Loucy (cell line): ENCODE data around the gene OSBPL9.

Experiments used
- CTCF ChIP-seq: fragments of 200-600 bp; sonication (generic); conservative IDR thresholded peaks from 2 replicates; pipeline ENCODE4 v1.5.1; 2014; ENCODE audit warnings: mild to moderate bottlenecking, antibody characterized with exemption, low read length
- EZH2phosphoT487 ChIP-seq: fragments of 200-600 bp; IDR thresholded peaks from 2 replicates; pipeline ENCODE4 v1.6.1; 2018; ENCODE audit warnings: antibody characterized with exemption, mild to moderate bottlenecking, moderate library complexity, borderline replicate concordance

- TF ChIP-seq CTCF (no peak), EZH2phosphoT487 (no peak)
Measured at GRCh38 chr1:51790385-51790784, 173.5 kb downstream of the OSBPL9 start.
